GM12891 (cell line): ENCODE measurements around the gene MICU1.

Source experiments
- POLR2A ChIP-seq: IDR thresholded peaks from 2 replicates; pipeline ENCODE4 v1.6.1; 2011; ENCODE audit warnings: low read depth, low read length, control low read depth
- POLR2AphosphoS5 ChIP-seq: IDR thresholded peaks from 2 replicates; pipeline ENCODE4 v1.6.1; 2011; ENCODE audit warnings: low read depth, low read length, control low read depth
- SPI1 ChIP-seq: IDR thresholded peaks from 2 replicates; pipeline ENCODE4 v1.6.1; 2011; ENCODE audit warnings: low read depth, low read length, control low read depth

DNA sequence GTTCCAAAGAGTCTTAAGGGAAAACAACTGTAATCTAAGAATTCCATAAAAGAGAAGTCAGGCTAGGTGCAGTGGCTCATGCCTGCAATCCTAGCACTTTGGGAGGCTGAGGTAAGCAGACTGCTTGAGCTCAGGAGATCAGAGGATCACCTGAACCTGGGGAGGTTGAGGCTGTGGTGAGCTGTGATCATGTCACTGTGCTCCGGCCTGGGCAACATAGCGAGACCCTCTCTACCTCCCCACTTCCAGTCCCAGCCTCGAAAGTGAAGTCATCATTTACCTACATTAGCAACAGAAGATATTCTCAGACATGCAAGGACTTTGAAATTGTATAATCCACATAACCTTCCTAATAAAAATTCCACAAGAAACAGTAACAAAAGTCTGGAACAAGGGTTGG is 141.4 kb downstream of the MICU1 start:
- TF ChIP-seq SPI1 (no peak), POLR2A (no peak), POLR2AphosphoS5 (no peak)
